ENCODE measurements around the gene IAH1. TPM values are rescaled to one million over a fixed set of nuclear protein-coding genes. Genes with fewer than 3 reads are reported as not detected.

IAH1 gene
- total RNA-seq, 1 experiment from 2014 or later = 57.8 TPM

DNA sequence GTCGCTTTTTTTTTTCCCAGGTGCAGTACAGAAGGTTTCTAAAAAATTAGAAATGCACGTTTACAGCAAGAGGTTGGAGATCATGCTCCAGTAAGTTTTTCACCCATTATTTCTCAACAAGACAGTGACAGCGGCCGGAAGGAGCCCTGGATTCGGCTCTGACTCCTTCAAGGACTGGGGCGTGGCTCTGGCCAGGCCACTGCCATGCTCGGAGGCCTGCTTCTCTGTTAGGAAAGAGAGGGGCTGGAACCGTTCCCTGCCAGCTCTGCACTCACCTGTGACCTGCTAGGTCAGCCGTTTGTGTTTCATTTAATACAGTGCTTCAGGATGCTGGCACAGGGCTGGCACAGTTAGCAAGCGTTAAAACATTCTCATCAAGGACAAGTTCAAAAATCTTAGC, 6.7 kb upstream of the IAH1 start:
- Mint-ChIP-seq H3K4me3 (ENCODE audit: unreplicated experiment) (no peak overlapping the region), H3K27ac (ENCODE audit: unreplicated experiment) (no peak overlapping the region), H3K36me3 (ENCODE audit: insufficient read depth, unreplicated experiment) (peaks cover 51% of the 10 kb centered on the region), H3K9me3 (ENCODE audit: unreplicated experiment) (no peaks in the 10 kb centered on the region), H3K4me1 (ENCODE audit: low read depth, unreplicated experiment) (no peaks in the 10 kb centered on the region), H3K27me3 (ENCODE audit: insufficient read depth, unreplicated experiment) (no peaks in the 10 kb centered on the region)
- DNase-seq = no peak
- TF ChIP-seq, protein P1, sequence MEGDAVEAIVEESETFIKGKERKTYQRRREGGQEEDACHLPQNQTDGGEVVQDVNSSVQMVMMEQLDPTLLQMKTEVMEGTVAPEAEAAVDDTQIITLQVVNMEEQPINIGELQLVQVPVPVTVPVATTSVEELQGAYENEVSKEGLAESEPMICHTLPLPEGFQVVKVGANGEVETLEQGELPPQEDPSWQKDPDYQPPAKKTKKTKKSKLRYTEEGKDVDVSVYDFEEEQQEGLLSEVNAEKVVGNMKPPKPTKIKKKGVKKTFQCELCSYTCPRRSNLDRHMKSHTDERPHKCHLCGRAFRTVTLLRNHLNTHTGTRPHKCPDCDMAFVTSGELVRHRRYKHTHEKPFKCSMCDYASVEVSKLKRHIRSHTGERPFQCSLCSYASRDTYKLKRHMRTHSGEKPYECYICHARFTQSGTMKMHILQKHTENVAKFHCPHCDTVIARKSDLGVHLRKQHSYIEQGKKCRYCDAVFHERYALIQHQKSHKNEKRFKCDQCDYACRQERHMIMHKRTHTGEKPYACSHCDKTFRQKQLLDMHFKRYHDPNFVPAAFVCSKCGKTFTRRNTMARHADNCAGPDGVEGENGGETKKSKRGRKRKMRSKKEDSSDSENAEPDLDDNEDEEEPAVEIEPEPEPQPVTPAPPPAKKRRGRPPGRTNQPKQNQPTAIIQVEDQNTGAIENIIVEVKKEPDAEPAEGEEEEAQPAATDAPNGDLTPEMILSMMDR (IDR thresholded peaks at IDR 0.05; ENCODE audit: insufficient read depth in 1 of 2, low read depth in 1 of 2, low read length in 1 of 2, severe bottlenecking in 1 of 2, unreplicated experiment in 1 of 2) = no peak
- no peaks in the 10 kb centered on the region for H3K27me3 ChIP-seq (replicated peaks; ENCODE audit: control insufficient read depth, insufficient read depth, low read length)
- no peaks in the 10 kb centered on the region for H3K4me1 ChIP-seq
- intact Hi-C loops (cut with micrococcal nuclease; ENCODE audit: unreplicated experiment) = no loop called here
- BruUV-seq (replicated peaks) = no TSS peak
- ChIA-PET CTCF (no interaction called here), POLR2A (no interaction called here)
- no peaks in the 10 kb centered on the region for H3K9me3 ChIP-seq
- H3K36me3 ChIP-seq (ENCODE audit: control insufficient read depth, insufficient read depth, low read length) = peaks cover 2% of the 10 kb centered on the region
- no peak overlapping the region for H3K4me3 ChIP-seq (ENCODE audit: low read depth, low read length)

DNA sequence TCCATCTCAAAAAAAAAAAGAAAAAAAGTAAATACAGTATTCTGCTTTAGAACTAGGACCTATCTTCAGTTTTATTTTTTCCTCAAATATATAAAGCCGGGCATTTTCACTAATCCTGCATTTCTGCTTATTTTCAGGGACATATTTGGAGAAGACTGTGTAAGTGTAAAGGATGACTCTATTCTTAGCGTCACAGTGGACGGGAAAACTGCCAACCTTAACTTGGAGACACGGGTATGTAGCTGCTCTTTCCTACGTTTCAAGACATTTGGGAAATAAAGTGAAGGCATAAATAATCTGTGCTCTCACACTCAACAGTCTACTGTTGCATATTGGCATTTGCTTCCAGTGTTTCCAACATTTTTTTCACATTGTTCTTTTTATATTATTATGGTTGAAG, 3.1 kb upstream of the IAH1 start:
- TF ChIP-seq, protein P1 (IDR thresholded peaks at IDR 0.05; ENCODE audit: insufficient read depth in 1 of 2, low read depth in 1 of 2, low read length in 1 of 2, severe bottlenecking in 1 of 2, unreplicated experiment in 1 of 2) = no peak
- Histone ChIP-seq H3K9me3 (no peaks in the 10 kb centered on the region), H3K4me1 (no peaks in the 10 kb centered on the region), H3K4me3 (ENCODE audit: low read depth, low read length) (no peak overlapping the region), H3K27me3 (replicated peaks; ENCODE audit: control insufficient read depth, insufficient read depth, low read length) (no peaks in the 10 kb centered on the region), H3K36me3 (ENCODE audit: control insufficient read depth, insufficient read depth, low read length) (peaks cover 2% of the 10 kb centered on the region)
- Mint-ChIP-seq H3K4me3 (ENCODE audit: unreplicated experiment) (no peak overlapping the region), H3K9me3 (ENCODE audit: unreplicated experiment) (no peaks in the 10 kb centered on the region), H3K27ac (ENCODE audit: unreplicated experiment) (no peak overlapping the region), H3K4me1 (ENCODE audit: low read depth, unreplicated experiment) (no peaks in the 10 kb centered on the region), H3K36me3 (ENCODE audit: insufficient read depth, unreplicated experiment) (peaks cover 58% of the 10 kb centered on the region), H3K27me3 (ENCODE audit: insufficient read depth, unreplicated experiment) (no peaks in the 10 kb centered on the region)
- no TSS peak for BruUV-seq (replicated peaks)
- intact Hi-C loops (cut with micrococcal nuclease; ENCODE audit: unreplicated experiment) = no loop called here
- POLR2A ChIA-PET = no interaction called here
- CTCF ChIA-PET = no interaction called here
- no peak for DNase-seq

DNA sequence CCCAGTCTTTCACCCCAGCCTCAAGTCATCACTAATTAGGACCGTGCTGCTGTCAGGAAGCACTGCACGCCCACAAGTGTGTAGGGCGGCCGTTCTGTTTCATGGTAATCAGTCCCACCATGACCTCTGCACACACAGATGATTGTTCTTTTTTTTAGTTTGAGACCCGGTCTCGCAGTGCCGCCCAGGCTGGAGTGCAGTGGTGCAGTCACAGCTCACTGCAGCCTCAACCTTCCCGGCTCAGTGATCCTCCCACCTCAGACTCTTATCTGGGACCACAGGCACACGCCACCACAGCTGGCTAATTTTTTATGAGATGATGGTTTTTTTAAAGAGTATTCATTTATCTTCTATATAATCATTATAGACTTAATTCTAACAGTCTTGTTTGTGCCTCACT, 1.8 kb upstream of the IAH1 start:
- no peak overlapping the region for H3K4me3 ChIP-seq (ENCODE audit: low read depth, low read length)
- no peaks in the 10 kb centered on the region for H3K27me3 Mint-ChIP-seq (ENCODE audit: insufficient read depth, unreplicated experiment)
- H3K4me1 ChIP-seq = no peaks in the 10 kb centered on the region
- no TSS peak for BruUV-seq (replicated peaks)
- no peak overlapping the region for H3K27ac Mint-ChIP-seq (ENCODE audit: unreplicated experiment)
- TF ChIP-seq, protein P1 (IDR thresholded peaks at IDR 0.05; ENCODE audit: insufficient read depth in 1 of 2, low read depth in 1 of 2, low read length in 1 of 2, severe bottlenecking in 1 of 2, unreplicated experiment in 1 of 2) = no peak
- no peak overlapping the region for H3K4me3 Mint-ChIP-seq (ENCODE audit: unreplicated experiment)
- H3K36me3 ChIP-seq (ENCODE audit: control insufficient read depth, insufficient read depth, low read length) = peaks cover 4% of the 10 kb centered on the region; the same call in 1 of the 2 replicates
- ChIA-PET POLR2A (no interaction called here), CTCF (no interaction called here)
- no peaks in the 10 kb centered on the region for H3K4me1 Mint-ChIP-seq (ENCODE audit: low read depth, unreplicated experiment)
- no peak for DNase-seq
- H3K9me3 Mint-ChIP-seq (ENCODE audit: unreplicated experiment) = no peaks in the 10 kb centered on the region
- H3K9me3 ChIP-seq = no peaks in the 10 kb centered on the region
- no peaks in the 10 kb centered on the region for H3K27me3 ChIP-seq (replicated peaks; ENCODE audit: control insufficient read depth, insufficient read depth, low read length)
- intact Hi-C loops (cut with micrococcal nuclease; ENCODE audit: unreplicated experiment) = no loop called here
- H3K36me3 Mint-ChIP-seq (ENCODE audit: insufficient read depth, unreplicated experiment) = peaks cover 53% of the 10 kb centered on the region

Data from Caco-2 (cell line).